NCI-H2171 treated with DMSO at 0.1 percent for 48 hours (cell line): Measurements from ENCODE around the gene SPRYD7.
"Not testable (repeated sequence)": the region's sequence is repeated elsewhere in the genome, so short reads cannot be mapped to it uniquely, and the experiment has no call there.

Experiments used
- DNase-seq: peaks from one replicate; lab custom pipeline; 2025; lab: John Stamatoyannopoulos, UW

Gene SPRYD7

GRCh38 chr13:49936075-49936967 is at the start of gene SPRYD7:
TSS of gene SPRYD7 (minus strand) at chr13:49936340. CDS start at chr13:49936235, 105 bp downstream.
- DNase-seq, result peak; percentile 94

GRCh38 chr13:49985129-49985528 is 49.0 kb upstream of the SPRYD7 start:
- DNase-seq, result peak; percentile 74

GRCh38 chr13:49980266-49980665 is 44.1 kb upstream of the SPRYD7 start:
- DNase-seq, result no peak

GRCh38 chr13:49977992-49978391 is 41.9 kb upstream of the SPRYD7 start:
- DNase-seq, result no peak

- DNase-seq, result peak; percentile 74
Observed at GRCh38 chr13:49976314-49977258, 40.4 kb upstream of the SPRYD7 start.

- no peak for DNase-seq
Observed at GRCh38 chr13:49975826-49976225, 39.7 kb upstream of the SPRYD7 start.

GRCh38 chr13:49972709-49973108 is 36.6 kb upstream of the SPRYD7 start:
- DNase-seq, result no peak

- no peak for DNase-seq
Observed at GRCh38 chr13:49967456-49967855, 31.3 kb upstream of the SPRYD7 start.

- DNase-seq, result no peak
Observed at GRCh38 chr13:49958321-49958720, 22.2 kb upstream of the SPRYD7 start.

- DNase-seq, result no peak
Observed at GRCh38 chr13:49956131-49956530, 20.0 kb upstream of the SPRYD7 start.

GRCh38 chr13:49954674-49955455 is 18.7 kb upstream of the SPRYD7 start:
- no peak for DNase-seq

- no peak for DNase-seq
Observed at GRCh38 chr13:49953560-49953959, 17.4 kb upstream of the SPRYD7 start.

- no peak for DNase-seq
Observed at GRCh38 chr13:49951754-49952535, 15.8 kb upstream of the SPRYD7 start.

GRCh38 chr13:49948777-49949270 is 12.7 kb upstream of the SPRYD7 start:
- not testable (repeated sequence) for DNase-seq

GRCh38 chr13:49939321-49939720 is 3.2 kb upstream of the SPRYD7 start:
- no peak for DNase-seq

- no peak for DNase-seq
Observed at GRCh38 chr13:49938921-49939320, 2.8 kb upstream of the SPRYD7 start.

GRCh38 chr13:49938314-49938713 is 2.2 kb upstream of the SPRYD7 start:
- DNase-seq, result no peak

- DNase-seq, result peak; percentile 14
Observed at GRCh38 chr13:49936968-49937273, 781 bp upstream of the SPRYD7 start.

- DNase-seq, result peak; percentile 48
Observed at GRCh38 chr13:49935171-49936074, 717 bp downstream of the SPRYD7 start.

GRCh38 chr13:49933511-49933910 is 2.6 kb downstream of the SPRYD7 start:
- no peak for DNase-seq
